Pancreas (tissue), 10 donors: ENCODE data around the gene ZNF831. TPM values are rescaled to one million over a fixed set of nuclear protein-coding genes. Genes with fewer than 3 reads are reported as not detected.
A peak's percentile ranks its signal among the peaks of the same experiment; 100 is the strongest.

Experiments used
- ATAC-seq, 4 donors: fragments of 200-7000 bp; cut with Tn5 transposase; one replicate each; pipeline versions ENCODE4 v1.8.0 to v1.9.1; 2020; ENCODE audit warnings: mild to moderate bottlenecking in 4 of 4, moderate library complexity in 4 of 4
- DNase-seq, 6 donors: peaks; one replicate each; pipeline ENCODE4 v3.0.0-alpha.2; 2020
- FAIRE-seq: peaks from 2 replicates; lab custom pipeline; 2012; peaks lifted over from hg19 to GRCh38; lab: Jason Lieb, UNC
- H3K27ac ChIP-seq, 4 donors: fragments of 200-600 bp; sonication (generic); 1 replicate in 3 of 4; 2 replicates in 1 of 4; pipeline versions ENCODE4 v1.5.0 to v1.8.0; 2020
- H3K27me3 ChIP-seq, 4 donors: fragments of 200-600 bp; one replicate each; pipeline ENCODE4 v1.8.0; 2021
- H3K36me3 ChIP-seq, 3 donors: fragments of 200-600 bp; sonication (generic) in 1 of 3; one replicate each; pipeline versions ENCODE4 v1.5.0 to v1.8.0; 2020 to 2021
- H3K4me1 ChIP-seq, 3 donors: fragments of 200-600 bp; one replicate each; pipeline ENCODE4 v1.8.0; 2021
- H3K4me3 ChIP-seq, 4 donors: fragments of 200-600 bp; sonication (generic) in 2 of 4; one replicate each; pipeline versions ENCODE4 v1.5.0 to v1.8.0; 2020 to 2021
- H3K9me3 ChIP-seq, 4 donors: fragments of 200-600 bp; one replicate each; pipeline ENCODE4 v1.8.0; 2021
- WGBS, 2 donors: extraction: QIAGEN DNeasy Blood & Tissue Kit; methylation state at CpG; one replicate each; pipeline ENCODE4 v1.1.7; 2013; 5-methylcytosine and 5-hydroxymethylcytosine counted together
- intact Hi-C, 3 donors: fragments of 100-400 bp; cut with DNase I; formaldehyde crosslinking; loops; one replicate each; pipeline versions ENCODE4 v1.11.1 to v1.14.2; 2022
- polyA plus RNA-seq, 2 donors: library from polyadenylated mRNA; stranded (reverse); fragments of 200-250 nt; gene quantifications; one replicate each; pipeline ENCODE4 v1.2.3, GENCODE V29; 2013
- total RNA-seq, 6 donors: library from RNA; stranded (reverse); fragmentation: NEBNext Ultra II Directional in 4 of 6; extraction: Animal tissue kit (Norgen Biotek cat#: 25700) in 4 of 6; gene quantifications; one replicate each; pipeline versions ENCODE4 v1.2.1 to v1.2.4, GENCODE V29; 2021 to 2023
- TF ChIP-seq, protein P1 (sequence below), 4 donors: fragments of 200-600 bp; sonication (generic) in 3 of 4; IDR thresholded peaks; one replicate each; pipeline versions ENCODE4 v1.5.0 to v1.8.0; 2021; ENCODE audit warnings: antibody characterized with exemption in 4 of 4
- donor health status: healthy with polysubstance abuse.
- donor health status: DM: no; HTN: no; CAD: no; lungs with moderate emphysema.
- donor health status: DM: no; HTN: no; CAD: no.
- donor health status: control.
- donor health status: control.
- donor health status: Bipolar disorder and iron deficiency.
- donor health status: DM: yes; HTN: yes; CAD: no.
- donor health status: DM: no; HTN: no; CAD: no.
- donor health status: DM: no; HTN: no; CAD: no.
- donor health status: DM: yes; HTN: yes; CAD: no.

Gene ZNF831
- total and polyA plus RNA-seq, 8 donors = 0.04 to 0.23 (median 0.16) TPM

DNA sequence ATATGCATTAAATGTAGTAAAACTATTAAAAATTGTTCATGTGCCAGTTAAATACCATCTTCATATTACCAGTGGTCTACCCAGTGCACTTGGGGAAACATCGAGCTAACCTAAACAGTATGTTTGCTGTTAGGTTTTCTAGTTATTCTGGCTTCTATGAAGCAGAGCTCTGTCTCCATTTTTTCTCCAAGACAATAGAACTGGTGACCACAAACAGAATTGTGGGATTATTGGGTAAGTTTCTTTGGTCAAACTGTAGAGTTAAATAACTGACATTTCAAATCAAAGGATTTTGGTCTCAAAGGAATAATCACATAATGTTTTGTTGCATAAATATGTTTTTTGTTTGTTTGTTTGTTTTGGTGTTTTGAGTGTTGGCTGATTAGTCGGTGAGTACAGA, 96.3 kb downstream of the ZNF831 start:
- no peaks in the 10 kb centered on the region for H3K27me3 ChIP-seq
- 76 to 81% methylated on average over 2 of the region's 2 CpGs for WGBS, 2 donors
- DNase-seq (no peak), ATAC-seq (no peak), FAIRE-seq (no peak)
- no peaks in the 10 kb centered on the region for H3K4me1 ChIP-seq
- H3K36me3 ChIP-seq = no peaks in the 10 kb centered on the region
- no peaks in the 10 kb centered on the region for H3K9me3 ChIP-seq
- no peak overlapping the region for H3K4me3 ChIP-seq
- intact Hi-C loops = no loop called here
- TF ChIP-seq, protein P1, sequence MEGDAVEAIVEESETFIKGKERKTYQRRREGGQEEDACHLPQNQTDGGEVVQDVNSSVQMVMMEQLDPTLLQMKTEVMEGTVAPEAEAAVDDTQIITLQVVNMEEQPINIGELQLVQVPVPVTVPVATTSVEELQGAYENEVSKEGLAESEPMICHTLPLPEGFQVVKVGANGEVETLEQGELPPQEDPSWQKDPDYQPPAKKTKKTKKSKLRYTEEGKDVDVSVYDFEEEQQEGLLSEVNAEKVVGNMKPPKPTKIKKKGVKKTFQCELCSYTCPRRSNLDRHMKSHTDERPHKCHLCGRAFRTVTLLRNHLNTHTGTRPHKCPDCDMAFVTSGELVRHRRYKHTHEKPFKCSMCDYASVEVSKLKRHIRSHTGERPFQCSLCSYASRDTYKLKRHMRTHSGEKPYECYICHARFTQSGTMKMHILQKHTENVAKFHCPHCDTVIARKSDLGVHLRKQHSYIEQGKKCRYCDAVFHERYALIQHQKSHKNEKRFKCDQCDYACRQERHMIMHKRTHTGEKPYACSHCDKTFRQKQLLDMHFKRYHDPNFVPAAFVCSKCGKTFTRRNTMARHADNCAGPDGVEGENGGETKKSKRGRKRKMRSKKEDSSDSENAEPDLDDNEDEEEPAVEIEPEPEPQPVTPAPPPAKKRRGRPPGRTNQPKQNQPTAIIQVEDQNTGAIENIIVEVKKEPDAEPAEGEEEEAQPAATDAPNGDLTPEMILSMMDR (IDR thresholded peaks at IDR 0.05) = no peak
- H3K27ac ChIP-seq = no peak overlapping the region

DNA sequence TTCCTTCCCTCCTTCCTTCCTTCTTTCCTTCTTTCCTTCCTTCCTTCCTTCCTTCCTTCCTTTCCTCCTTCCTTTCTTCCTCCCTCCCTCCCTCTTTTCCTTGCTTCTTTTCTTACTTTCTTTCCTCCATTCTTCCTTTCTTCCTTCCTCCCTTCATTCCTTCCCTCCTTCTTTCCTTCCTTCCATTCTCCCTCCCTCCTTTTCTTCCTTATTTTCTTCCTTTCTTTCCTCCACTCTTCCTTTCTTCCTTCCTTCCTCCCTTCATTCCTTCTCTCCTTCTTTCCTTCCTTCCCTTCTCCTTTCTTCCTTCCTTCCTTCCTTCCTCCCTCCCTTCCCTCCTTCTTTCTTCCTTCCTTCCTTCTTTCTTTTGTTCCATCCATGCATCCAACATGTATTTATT, 101.7 kb downstream of the ZNF831 start:
- DNase-seq = no peak
- FAIRE-seq = no peak
- Histone ChIP-seq H3K4me3 (no peak overlapping the region), H3K27ac (no peak overlapping the region), H3K36me3 (no peaks in the 10 kb centered on the region), H3K27me3 (peaks cover 0 to 4% (median 0%) of the 10 kb centered on the region in 4 donors), H3K9me3 (no peaks in the 10 kb centered on the region), H3K4me1 (no peaks in the 10 kb centered on the region)
- intact Hi-C loops = no loop called here
- no peak for ATAC-seq
- TF ChIP-seq, protein P1 (IDR thresholded peaks at IDR 0.05) = no peak

DNA sequence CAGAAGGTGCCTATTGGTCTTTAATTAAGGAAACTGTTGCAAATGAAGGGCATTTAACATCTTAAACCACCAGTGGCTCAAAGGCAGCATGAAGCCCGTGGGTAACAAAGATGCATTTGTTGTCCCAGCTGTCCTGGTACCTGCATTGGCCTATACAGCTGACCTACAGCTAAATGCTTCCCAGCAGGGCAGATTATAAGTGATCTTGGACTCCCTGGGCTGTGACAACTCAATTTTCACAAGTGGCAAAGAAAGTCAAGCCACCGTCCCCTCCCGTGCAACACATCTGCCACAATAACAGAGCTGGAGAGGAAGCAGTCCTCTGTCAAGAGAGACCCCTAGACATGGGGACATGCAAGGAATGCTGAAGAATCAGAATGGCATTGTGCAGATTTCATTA, 105.2 kb downstream of the ZNF831 start:
- TF ChIP-seq, protein P1 (IDR thresholded peaks at IDR 0.05) = no peak

DNA sequence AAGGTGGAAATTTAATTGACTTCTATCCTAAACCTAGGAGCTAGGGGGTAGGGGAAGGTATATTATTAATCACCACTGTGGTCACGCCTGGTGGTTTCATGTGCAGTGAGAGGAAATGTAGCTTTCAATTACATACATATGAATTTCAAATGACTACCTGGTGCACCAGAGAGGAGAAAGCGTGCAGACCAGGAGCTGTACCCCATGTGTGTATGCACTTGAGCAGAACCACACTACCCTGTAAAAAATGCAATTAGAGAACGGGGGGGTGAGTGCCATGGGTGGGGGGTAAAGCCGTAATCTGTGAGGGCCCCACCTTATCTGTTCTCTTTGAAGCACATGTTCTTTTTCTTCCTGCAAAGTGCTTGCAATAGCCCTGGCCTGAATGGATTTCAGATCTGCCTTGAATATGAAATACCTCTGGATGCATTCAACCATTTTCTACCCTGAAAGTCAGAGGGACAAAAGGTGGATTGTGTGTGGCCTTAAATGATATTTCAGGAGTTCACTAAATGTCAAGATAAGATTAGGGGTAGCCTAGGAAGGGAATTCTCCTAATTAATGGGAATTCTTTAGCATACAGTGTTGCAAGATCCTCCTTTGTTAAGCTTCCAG, 105.9 kb downstream of the ZNF831 start:
- peak in 1 of 4 donors; percentile 64 for ATAC-seq
- Histone ChIP-seq H3K27ac (no peak overlapping the region), H3K36me3 (no peaks in the 10 kb centered on the region), H3K4me1 (no peaks in the 10 kb centered on the region), H3K9me3 (no peaks in the 10 kb centered on the region), H3K27me3 (peaks cover 0 to 4% (median 0%) of the 10 kb centered on the region in 4 donors), H3K4me3 (no peak overlapping the region)
- TF ChIP-seq, protein P1 (IDR thresholded peaks at IDR 0.05) = no peak
- no peak for DNase-seq
- FAIRE-seq = no peak
- 37 to 48% methylated on average over 4 of the region's 4 CpGs for WGBS, 2 donors
- intact Hi-C loops = no loop called here

More for the DNA sequence above, 105.2 kb downstream of the ZNF831 start:
- 63 to 72% methylated on average over 3 of the region's 3 CpGs for WGBS, 2 donors
- no peak overlapping the region for H3K27ac ChIP-seq
- intact Hi-C loops = no loop called here
- ATAC-seq (no peak), FAIRE-seq (no peak), DNase-seq (no peak)
- H3K4me1 ChIP-seq = no peaks in the 10 kb centered on the region
- H3K36me3 ChIP-seq = no peaks in the 10 kb centered on the region
- no peaks in the 10 kb centered on the region for H3K9me3 ChIP-seq
- H3K4me3 ChIP-seq = no peak overlapping the region
- H3K27me3 ChIP-seq = peaks cover 0 to 4% (median 0%) of the 10 kb centered on the region in 4 donors

DNA sequence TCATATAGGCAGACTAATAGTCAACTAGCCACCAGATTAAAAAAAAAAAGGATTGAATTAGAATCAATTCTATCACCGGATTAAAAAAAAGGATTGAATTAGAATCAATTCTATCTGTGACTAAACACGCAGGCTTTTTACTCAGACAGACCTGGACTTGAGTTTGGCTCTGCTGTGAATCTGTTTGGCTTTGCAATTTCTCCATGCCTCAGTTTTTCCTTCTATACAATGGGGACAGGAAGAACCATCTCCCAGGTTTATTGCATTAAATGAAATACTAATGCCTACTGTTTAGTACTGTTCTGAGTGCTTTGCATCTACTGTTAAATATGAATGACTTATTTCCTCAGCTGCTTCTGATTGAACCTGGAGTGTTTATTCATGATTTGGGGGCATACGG, 106.8 kb downstream of the ZNF831 start:
- intact Hi-C loops = no loop called here
- Histone ChIP-seq H3K36me3 (no peaks in the 10 kb centered on the region), H3K4me1 (no peaks in the 10 kb centered on the region), H3K4me3 (no peak overlapping the region), H3K9me3 (no peaks in the 10 kb centered on the region), H3K27ac (no peak overlapping the region), H3K27me3 (peaks cover 0 to 4% (median 0%) of the 10 kb centered on the region in 4 donors)
- TF ChIP-seq, protein P1 (IDR thresholded peaks at IDR 0.05) = no peak
- WGBS, 2 donors = 47 to 53% methylated on average over 3 of the region's 3 CpGs
- no peak for ATAC-seq
- no peak for DNase-seq
- no peak for FAIRE-seq
